GM23338 (cell line): ENCODE results near the gene OR2S2. TPM values are rescaled to one million over a fixed set of nuclear protein-coding genes. Genes with fewer than 3 reads are reported as not detected.

ENCODE experiments used
- ATAC-seq: fragments of 200-7000 bp; cut with Tn5 transposase; 3 replicates; pipeline ENCODE4 v1.9.1; 2020
- DNase-seq: peaks from one replicate; pipeline ENCODE4 v3.0.0-alpha.2; 2015; ENCODE audit warnings: low spot score
- H2AFZ ChIP-seq: fragments of 200-600 bp; sonication (generic); 2 replicates; pipeline ENCODE4 v1.8.0; 2016; ENCODE audit warnings: antibody characterized with exemption, mild to moderate bottlenecking, moderate library complexity
- H3F3A ChIP-seq: fragments of 200-600 bp; sonication (generic); replicated peaks from 2 replicates; pipeline ENCODE4 v1.8.0; 2017; ENCODE audit warnings: antibody characterized with exemption, mixed run types, low read depth
- H3K27ac ChIP-seq: fragments of 200-600 bp; sonication (generic); 2 replicates; pipeline ENCODE4 v1.6.1; 2016; ENCODE audit warnings: low read depth
- H3K27me3 ChIP-seq: fragments of 200-600 bp; sonication (generic); 2 replicates; pipeline ENCODE4 v1.8.0; 2016; ENCODE audit warnings: mild to moderate bottlenecking, mixed run types, moderate library complexity; ENCODE audit not compliant: insufficient read depth
- H3K36me3 ChIP-seq: fragments of 200-600 bp; sonication (generic); 2 replicates; pipeline ENCODE4 v1.8.0; 2016; ENCODE audit warnings: mild to moderate bottlenecking; ENCODE audit not compliant: insufficient read depth
- H3K4me1 ChIP-seq: fragments of 200-600 bp; sonication (generic); 2 replicates; pipeline ENCODE4 v1.8.0; 2016; ENCODE audit warnings: mild to moderate bottlenecking, moderate library complexity; ENCODE audit not compliant: insufficient read depth
- H3K4me2 ChIP-seq: fragments of 200-600 bp; sonication (generic); 2 replicates; pipeline ENCODE4 v1.7.1; 2017; ENCODE audit warnings: mixed run types
- H3K4me3 ChIP-seq: fragments of 200-600 bp; sonication (generic); 2 replicates; pipeline ENCODE4 v1.6.1; 2016; ENCODE audit warnings: mixed run types
- H3K79me2 ChIP-seq: fragments of 200-600 bp; sonication (generic); replicated peaks from 2 replicates; pipeline ENCODE4 v1.8.0; 2017; ENCODE audit warnings: mild to moderate bottlenecking; ENCODE audit not compliant: insufficient read depth
- H3K9me2 ChIP-seq: fragments of 200-600 bp; sonication (generic); 2 replicates; pipeline ENCODE4 v1.8.0; 2017; ENCODE audit not compliant: insufficient read depth
- H4K20me1 ChIP-seq: fragments of 200-600 bp; sonication (generic); replicated peaks from 2 replicates; pipeline ENCODE4 v1.8.0; 2017; ENCODE audit warnings: mild to moderate bottlenecking; ENCODE audit not compliant: insufficient read depth
- H3K27ac Mint-ChIP-seq: 2 replicates; pipeline ENCODE4 v1.8.0; 2020; ENCODE audit warnings: inconsistent platforms, mild to moderate bottlenecking, moderate library complexity, mixed read lengths
- H3K27me3 Mint-ChIP-seq: 3 replicates; pipeline ENCODE4 v1.8.0; 2022; ENCODE audit warnings: low read depth, mild to moderate bottlenecking, moderate library complexity, mixed read lengths, inconsistent platforms; ENCODE audit not compliant: insufficient read depth, poor library complexity
- H3K36me3 Mint-ChIP-seq: 3 replicates; pipeline ENCODE4 v1.8.0; 2021; ENCODE audit warnings: low read depth, mild to moderate bottlenecking, inconsistent platforms, moderate library complexity, mixed read lengths
- H3K4me1 Mint-ChIP-seq: 3 replicates; pipeline ENCODE4 v1.8.0; 2020; ENCODE audit warnings: mild to moderate bottlenecking, inconsistent platforms, mixed read lengths
- H3K4me3 Mint-ChIP-seq: 3 replicates; pipeline ENCODE4 v1.8.0; 2021; ENCODE audit warnings: moderate library complexity, mild to moderate bottlenecking, inconsistent platforms, mixed read lengths
- H3K9me3 Mint-ChIP-seq: 3 replicates; pipeline ENCODE4 v1.8.0; 2020; ENCODE audit warnings: moderate library complexity, mild to moderate bottlenecking, inconsistent platforms, mixed read lengths
- CTCF ChIP-seq, 2 experiments: fragments of 200-600 bp in 1 of 2; sonication (generic) in 1 of 2; conservative IDR thresholded peaks; 2 replicates each; pipeline versions ENCODE4 v1.5.1 to v1.6.1; 2016 to 2017; ENCODE audit warnings: antibody characterized with exemption in 2 of 2, low read depth in 2 of 2, mild to moderate bottlenecking in 2 of 2, moderate library complexity in 1 of 2
- ETS1 ChIP-seq: IDR thresholded peaks from 2 replicates; pipeline ENCODE4 v1.6.1; 2016; ENCODE audit warnings: antibody characterized with exemption
- EZH2phosphoT487 ChIP-seq: fragments of 200-600 bp; sonication (generic); IDR thresholded peaks from one replicate; pipeline ENCODE4 v1.8.1; 2018; ENCODE audit warnings: antibody characterized with exemption; ENCODE audit not compliant: unreplicated experiment
- JUNB ChIP-seq: IDR thresholded peaks from one replicate; pipeline ENCODE4 v1.6.1; 2016; ENCODE audit warnings: antibody characterized with exemption; ENCODE audit not compliant: unreplicated experiment
- POLR2AphosphoS5 ChIP-seq: IDR thresholded peaks from 2 replicates; pipeline ENCODE4 v1.6.1; 2016; ENCODE audit warnings: antibody characterized with exemption, low read depth
- STAT1 ChIP-seq: IDR thresholded peaks from one replicate; pipeline ENCODE4 v1.6.1; 2016; ENCODE audit warnings: antibody characterized with exemption; ENCODE audit not compliant: unreplicated experiment
- ZNF114 ChIP-seq: fragments of 250-450 bp; sonication (Bioruptor Pico); IDR thresholded peaks from 2 replicates; pipeline ENCODE4 v1.5.0; 2020; ENCODE audit warnings: mild to moderate bottlenecking, moderate library complexity
- ZNF462 ChIP-seq: fragments of 250-450 bp; sonication (Bioruptor Pico); IDR thresholded peaks from 2 replicates; pipeline ENCODE4 v1.5.0; 2020; ENCODE audit warnings: mild to moderate bottlenecking, moderate library complexity
- polyA plus RNA-seq: library from polyadenylated mRNA; unstranded; fragments of >200 nt; fragmentation: Nextera tagmentation; extraction: Ambion mirVana; gene quantifications from 2 replicates; pipeline ENCODE4 v1.2.1, GENCODE V29; 2016
- total RNA-seq: library from RNA; depleted of rRNA; stranded (reverse); fragments of >200 nt; shearing (Covaris generic); gene quantifications from 2 replicates; pipeline ENCODE4 v1.2.3, GENCODE V29; 2014

The OR2S2 gene
- total and polyA plus RNA-seq, 2 experiments from 2014 or later: not detected

- Mint-ChIP-seq H3K4me3 (no peak overlapping the region), H3K27me3 (peaks cover 11% of the 10 kb centered on the region), H3K9me3 (no peaks in the 10 kb centered on the region), H3K4me1 (peaks cover 48% of the 10 kb centered on the region), H3K27ac (no peak overlapping the region), H3K36me3 (no peaks in the 10 kb centered on the region)
- Histone ChIP-seq H3K36me3 (no peaks in the 10 kb centered on the region), H3F3A (peaks cover 4% of the 10 kb centered on the region; the same call in 1 of the 2 replicates), H2AFZ (peak overlapping the region; percentile 47; the same call in 1 of the 2 replicates), H3K27me3 (no peaks in the 10 kb centered on the region), H3K4me3 (no peak overlapping the region), H3K79me2 (no peaks in the 10 kb centered on the region), H3K4me1 (peaks cover 24% of the 10 kb centered on the region), H4K20me1 (no peaks in the 10 kb centered on the region), H3K27ac (no peak overlapping the region), H3K4me2 (no peak overlapping the region), H3K9me2 (no peaks in the 10 kb centered on the region)
- ATAC-seq (no peak), DNase-seq (no peak)
- TF ChIP-seq STAT1: no peak
- TF ChIP-seq JUNB: no peak
- TF ChIP-seq EZH2phosphoT487: no peak
- TF ChIP-seq POLR2AphosphoS5: no peak
- TF ChIP-seq ETS1: no peak
- TF ChIP-seq ZNF114: no peak
These were observed 46.3 kb downstream of the OR2S2 start for GRCh38 chr9:35911690-35912089.

GRCh38 chr9:35910613-35911359, 47.2 kb downstream of the OR2S2 start:
- TF ChIP-seq ZNF462 (CRISPR knock-in tag): no peak
- peak; percentile 66 to 77 for TF ChIP-seq CTCF (conservative IDR thresholded peaks at IDR 0.05; ENCODE audit: low read depth in 2 of 2)
- Histone ChIP-seq H3K4me2 (no peak overlapping the region), H3K27me3 (no peaks in the 10 kb centered on the region), H3K4me1 (peaks cover 20% of the 10 kb centered on the region), H3K9me2 (no peaks in the 10 kb centered on the region), H3K79me2 (no peaks in the 10 kb centered on the region), H4K20me1 (no peaks in the 10 kb centered on the region), H3K36me3 (no peaks in the 10 kb centered on the region), H3K27ac (no peak overlapping the region), H2AFZ (peak overlapping the region; percentile 99; the same call in 1 of the 2 replicates), H3F3A (peaks cover 4% of the 10 kb centered on the region; the same call in 1 of the 2 replicates), H3K4me3 (no peak overlapping the region)
- DNase-seq (peak; percentile 65), ATAC-seq (peak; percentile 6; the same call in 2 of the 3 replicates)
- no peak overlapping the region for H3K27ac Mint-ChIP-seq
- no peaks in the 10 kb centered on the region for H3K9me3 Mint-ChIP-seq
- H3K36me3 Mint-ChIP-seq: no peaks in the 10 kb centered on the region
- peaks cover 45% of the 10 kb centered on the region for H3K4me1 Mint-ChIP-seq
- peaks cover 13% of the 10 kb centered on the region for H3K27me3 Mint-ChIP-seq
- H3K4me3 Mint-ChIP-seq: no peak overlapping the region
